Heart right ventricle (tissue), 16 donors: ENCODE data around the gene DPT. TPM values are rescaled to one million over a fixed set of nuclear protein-coding genes. Genes with fewer than 3 reads are reported as not detected.

Experiments
- ATAC-seq, 8 donors: fragments of 200-7000 bp; cut with Tn5 transposase; one replicate each; pipeline ENCODE4 v1.9.1; 2020; ENCODE audit warnings: mild to moderate bottlenecking in 8 of 8, moderate library complexity in 8 of 8, moderate number of reproducible peaks in 1 of 8
- DNase-seq, 2 donors: peaks; one replicate each; pipeline ENCODE4 v3.0.0-alpha.2; 2020
- H3K27ac ChIP-seq, 10 donors: fragments of 200-600 bp; sonication (generic) in 2 of 10; one replicate each; pipeline versions ENCODE4 v1.5.0 to v1.8.0; 2020 to 2022; ENCODE audit warnings: mild to moderate bottlenecking in 3 of 10
- H3K27me3 ChIP-seq, 7 donors: fragments of 200-600 bp; one replicate each; pipeline ENCODE4 v1.8.0; 2021 to 2022; ENCODE audit warnings: mild to moderate bottlenecking in 2 of 7
- H3K36me3 ChIP-seq, 9 donors: fragments of 200-600 bp; sonication (generic) in 1 of 9; one replicate each; pipeline versions ENCODE4 v1.5.0 to v1.8.0; 2020 to 2022; ENCODE audit warnings: mild to moderate bottlenecking in 2 of 9
- H3K4me1 ChIP-seq, 9 donors: fragments of 200-600 bp; sonication (generic) in 1 of 9; one replicate each; pipeline versions ENCODE4 v1.5.0 to v1.8.0; 2020 to 2022; ENCODE audit warnings: mild to moderate bottlenecking in 4 of 9
- H3K4me3 ChIP-seq, 10 donors: fragments of 200-600 bp; sonication (generic) in 2 of 10; one replicate each; pipeline versions ENCODE4 v1.5.0 to v1.8.0; 2020 to 2022; ENCODE audit warnings: mild to moderate bottlenecking in 7 of 10, moderate library complexity in 2 of 10
- H3K9me3 ChIP-seq, 11 donors: fragments of 200-600 bp in 10 of 11; sonication (generic) in 2 of 11; one replicate each; pipeline versions ENCODE4 v1.5.0 to v1.8.0; 2013 to 2022; ENCODE audit warnings: mild to moderate bottlenecking in 2 of 11, control low read depth in 1 of 11, moderate library complexity in 1 of 11
- WGBS, 2 donors: extraction: QIAGEN DNeasy Blood & Tissue Kit; methylation state at CpG; one replicate each; pipeline ENCODE4 v1.1.7; 2013; ENCODE audit warnings: inconsistent platforms in 1 of 2; 5-methylcytosine and 5-hydroxymethylcytosine counted together
- intact Hi-C, 10 donors: fragments of 100-400 bp; cut with DNase I; formaldehyde crosslinking; loops; one replicate each; pipeline versions ENCODE4 v1.11.1 to v1.14.2; 2022
- polyA plus RNA-seq, 2 donors: library from polyadenylated mRNA; stranded (reverse); fragments of 200-250 nt; gene quantifications; one replicate each; pipeline ENCODE4 v1.2.3, GENCODE V29; 2013
- total RNA-seq, 10 donors: library from RNA; stranded (reverse); fragmentation: NEBNext Ultra II Directional in 3 of 10; extraction: Animal tissue kit (Norgen Biotek cat#: 25700) in 3 of 10; gene quantifications; one replicate each; pipeline versions ENCODE4 v1.2.1 to v1.2.4, GENCODE V29; 2021 to 2023
- TF ChIP-seq, protein P1 (sequence below), 9 donors: fragments of 200-600 bp; sonication (generic) in 2 of 9; IDR thresholded peaks; one replicate each; pipeline versions ENCODE4 v1.5.0 to v1.8.0; 2021 to 2022; ENCODE audit warnings: antibody characterized with exemption in 9 of 9, mild to moderate bottlenecking in 5 of 9, moderate library complexity in 1 of 9
- donor health status: Arrhythmogenic right ventricular cardiomyopathy.
- donor health status: ischemic (EF 13 %, LVEDD 7.1; RV severe dilation, severe dysfunction).
- donor health status: healthy with polysubstance abuse.
- donor health status: DM: no; HTN: yes; CAD: no.
- donor health status: DM: no; HTN: no; CAD: no.
- donor health status: ischemic (EF 25% LVEDD 6.9; RV normal size, moderate dysfunction).
- donor health status: ischemic (EF 25% LVEDD 5.7; RV mildly dilated, moderate dysfunction).
- donor health status: healthy.
- donor health status: DM: yes; HTN: yes; CAD: no.
- donor health status: Ischemic cardiomyopathy.
- donor health status: ischemic (EF 35%, LVEDD 5.7; RV mildly dilated, moderate dysfunction).
- donor health status: nonischemic (EF 11% LVEDD 7.7; RV severe dilation, severe dysfunction).
- donor health status: DM: yes; HTN: yes; CAD: no.
- donor health status: PGD.
- donor health status: ischemic (EF 29% LVEDD 5.4; RV normal size, mild dysfunction).
- donor health status: nonischemic (EF 23%, LVEDD 6.1; RV moderate dilation, normal function).

DPT gene
- total and polyA plus RNA-seq, 12 donors: 25.4 to 74.1 (median 39.3) TPM

DNA sequence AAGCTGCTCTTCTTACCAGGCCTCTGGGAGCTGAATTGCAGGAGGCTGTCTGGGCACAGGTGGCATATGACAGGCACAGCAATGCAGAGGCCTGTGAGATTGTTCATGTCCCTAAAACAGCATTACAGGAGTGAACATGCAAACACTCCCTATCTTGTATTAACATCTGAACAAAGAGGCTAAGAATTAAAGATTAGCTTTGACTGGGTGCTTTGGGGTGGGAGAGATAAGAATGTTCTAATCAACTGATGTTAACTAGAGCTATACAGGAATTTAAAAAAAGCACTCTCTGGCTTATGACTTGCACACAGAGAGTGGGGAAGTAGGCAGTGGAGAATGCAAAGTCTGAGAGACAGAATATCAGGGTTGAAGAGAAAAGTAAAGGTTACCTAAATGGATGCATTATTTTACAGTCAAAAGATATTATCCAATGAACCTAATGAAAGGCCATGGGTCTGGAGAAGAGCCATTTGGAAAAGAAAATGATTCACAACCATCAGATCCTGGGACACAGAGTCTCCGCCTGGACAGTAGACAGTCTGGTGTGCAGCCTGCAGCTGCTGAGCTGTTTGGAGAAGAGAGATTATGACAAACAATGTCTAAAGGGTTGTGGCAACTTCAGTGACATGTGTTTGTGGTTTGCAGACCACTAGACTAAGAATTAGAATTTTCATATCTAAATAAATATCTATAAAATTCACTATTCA lies 20.2 kb downstream of the DPT start:
- Histone ChIP-seq H3K36me3 (no peaks in the 10 kb centered on the region), H3K27me3 (no peaks in the 10 kb centered on the region), H3K4me3 (no peak overlapping the region), H3K9me3 (no peaks in the 10 kb centered on the region), H3K27ac (peak overlapping the region in 7 of 10 donors; percentile 27 to 74 (median 60)), H3K4me1 (peaks cover 0 to 30% (median 15%) of the 10 kb centered on the region in 9 donors)
- TF ChIP-seq, protein P1, sequence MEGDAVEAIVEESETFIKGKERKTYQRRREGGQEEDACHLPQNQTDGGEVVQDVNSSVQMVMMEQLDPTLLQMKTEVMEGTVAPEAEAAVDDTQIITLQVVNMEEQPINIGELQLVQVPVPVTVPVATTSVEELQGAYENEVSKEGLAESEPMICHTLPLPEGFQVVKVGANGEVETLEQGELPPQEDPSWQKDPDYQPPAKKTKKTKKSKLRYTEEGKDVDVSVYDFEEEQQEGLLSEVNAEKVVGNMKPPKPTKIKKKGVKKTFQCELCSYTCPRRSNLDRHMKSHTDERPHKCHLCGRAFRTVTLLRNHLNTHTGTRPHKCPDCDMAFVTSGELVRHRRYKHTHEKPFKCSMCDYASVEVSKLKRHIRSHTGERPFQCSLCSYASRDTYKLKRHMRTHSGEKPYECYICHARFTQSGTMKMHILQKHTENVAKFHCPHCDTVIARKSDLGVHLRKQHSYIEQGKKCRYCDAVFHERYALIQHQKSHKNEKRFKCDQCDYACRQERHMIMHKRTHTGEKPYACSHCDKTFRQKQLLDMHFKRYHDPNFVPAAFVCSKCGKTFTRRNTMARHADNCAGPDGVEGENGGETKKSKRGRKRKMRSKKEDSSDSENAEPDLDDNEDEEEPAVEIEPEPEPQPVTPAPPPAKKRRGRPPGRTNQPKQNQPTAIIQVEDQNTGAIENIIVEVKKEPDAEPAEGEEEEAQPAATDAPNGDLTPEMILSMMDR (IDR thresholded peaks at IDR 0.05): no peak
- WGBS, 2 donors: 53% methylated on average over 1 of the region's 1 CpG
- DNase-seq: no peak
- peak; percentile 37 to 86 (median 69) for ATAC-seq
- intact Hi-C loops: no loop called here

DNA sequence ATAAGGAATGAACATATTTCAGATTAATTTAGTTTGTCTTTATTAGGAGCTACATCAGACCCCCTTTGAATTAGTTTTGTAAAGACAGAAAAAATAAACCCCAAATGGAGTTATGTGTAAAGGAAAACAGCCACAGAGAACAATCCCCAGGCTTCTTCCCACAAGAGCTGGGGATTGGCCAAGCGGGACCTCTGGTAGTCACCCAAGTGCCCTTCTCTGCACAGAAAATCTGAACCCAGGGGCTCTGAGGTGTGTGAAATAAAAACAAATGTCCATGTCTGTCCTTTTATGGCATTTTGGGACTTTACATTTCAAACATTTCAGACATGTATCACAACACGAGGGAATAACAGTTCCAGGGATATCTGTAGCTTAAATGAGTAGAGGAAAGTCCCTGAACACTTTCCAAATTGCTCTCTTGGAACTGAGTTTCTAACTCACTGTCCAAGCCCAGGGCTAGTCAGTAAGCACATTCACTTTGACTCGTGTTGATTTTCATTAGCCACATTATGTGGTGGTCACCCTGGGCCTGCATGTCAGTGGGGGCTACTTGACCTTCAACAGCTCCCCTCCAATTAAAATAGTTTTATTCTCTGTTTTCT lies 22.5 kb downstream of the DPT start:
- no peak for DNase-seq
- peak overlapping the region in 2 of 10 donors; percentile 41 to 48 for H3K27ac ChIP-seq
- no peaks in the 10 kb centered on the region for H3K27me3 ChIP-seq
- TF ChIP-seq, protein P1 (IDR thresholded peaks at IDR 0.05): no peak
- ATAC-seq: no peak
- H3K4me1 ChIP-seq: peaks cover 0 to 30% (median 15%) of the 10 kb centered on the region in 9 donors
- intact Hi-C loops: no loop called here
- H3K9me3 ChIP-seq: no peaks in the 10 kb centered on the region
- WGBS, 2 donors: 50 to 52% methylated on average over 3 of the region's 3 CpGs
- H3K4me3 ChIP-seq: no peak overlapping the region
- H3K36me3 ChIP-seq: no peaks in the 10 kb centered on the region

DNA sequence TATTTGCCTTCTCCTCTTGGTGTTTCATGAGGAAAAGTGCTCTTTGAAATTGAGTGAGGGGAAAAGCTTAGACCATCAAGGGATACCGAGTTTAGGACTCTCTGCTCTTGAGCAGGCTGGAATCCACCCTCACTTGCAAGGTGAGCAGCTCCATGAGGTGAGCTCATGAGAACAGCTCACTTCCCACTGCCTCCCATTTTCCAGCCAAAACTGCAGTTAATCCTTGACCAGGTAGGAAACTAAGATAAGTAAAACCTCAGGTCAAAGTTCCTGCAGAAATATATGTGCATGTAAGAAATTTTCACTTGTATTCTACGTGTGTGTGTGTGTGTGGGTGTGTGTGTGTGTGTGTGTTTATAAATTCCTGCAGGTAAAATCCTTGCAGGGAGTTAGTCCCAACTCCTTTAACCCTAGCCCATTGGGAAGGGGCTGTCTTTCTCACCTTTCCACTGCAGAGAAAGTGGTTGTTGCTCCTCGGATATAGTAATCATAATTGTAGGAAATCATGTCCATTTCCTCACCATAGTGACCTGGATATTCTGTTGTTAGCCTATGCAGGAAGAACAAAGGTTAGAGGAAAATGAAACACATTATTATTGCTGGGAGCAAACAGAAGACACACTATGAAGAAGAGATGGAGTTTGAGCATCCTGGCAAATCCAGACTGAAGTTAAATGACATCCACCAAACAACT lies 28.3 kb downstream of the DPT start:
- Histone ChIP-seq H3K4me1 (peaks cover 0 to 4% (median 0%) of the 10 kb centered on the region in 9 donors), H3K27ac (no peak overlapping the region), H3K4me3 (no peak overlapping the region), H3K36me3 (no peaks in the 10 kb centered on the region), H3K27me3 (no peaks in the 10 kb centered on the region), H3K9me3 (no peaks in the 10 kb centered on the region)
- ATAC-seq (no peak), DNase-seq (no peak)
- TF ChIP-seq, protein P1 (IDR thresholded peaks at IDR 0.05): no peak
- intact Hi-C loops: no loop called here
- WGBS, 2 donors: 83 to 84% methylated on average over 3 of the region's 3 CpGs

DNA sequence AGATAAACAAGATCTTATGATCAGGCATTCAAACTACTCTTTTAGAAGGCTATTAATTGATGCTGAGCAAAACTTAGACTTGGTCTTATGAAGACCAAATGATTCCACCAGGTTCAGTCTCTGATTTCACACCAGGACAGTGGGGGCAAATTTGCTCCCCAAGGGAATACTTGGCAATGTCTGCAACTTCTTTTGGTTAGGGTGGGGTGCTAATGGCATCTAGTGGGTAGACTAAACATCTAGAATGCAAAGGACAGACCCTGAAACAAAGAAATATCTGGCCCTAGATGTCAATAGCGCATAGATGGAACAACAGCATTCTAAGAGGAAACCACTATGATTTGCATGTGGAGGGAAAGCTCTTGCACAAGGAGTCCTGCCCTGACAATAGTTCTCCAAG lies 30.6 kb downstream of the DPT start:
- ATAC-seq (no peak), DNase-seq (no peak)
- Histone ChIP-seq H3K27ac (no peak overlapping the region), H3K9me3 (no peaks in the 10 kb centered on the region), H3K27me3 (no peaks in the 10 kb centered on the region), H3K36me3 (no peaks in the 10 kb centered on the region), H3K4me3 (no peak overlapping the region), H3K4me1 (peaks cover 0 to 4% (median 0%) of the 10 kb centered on the region in 9 donors)
- TF ChIP-seq, protein P1 (IDR thresholded peaks at IDR 0.05): no peak
- 37 to 93% methylated on average over 1 of the region's 1 CpG for WGBS, 2 donors
- intact Hi-C loops: no loop called here
